GM21360 (cell line): ENCODE results near the gene CEP350.
A peak's percentile ranks its signal among the peaks of the same experiment; 100 is the strongest.
"Not testable (repeated sequence)": the region's sequence is repeated elsewhere in the genome, so short reads cannot be mapped to it uniquely, and the experiment has no call there.

Experiments used
- ATAC-seq: cut with Tn5 transposase; IDR thresholded peaks from one replicate; pipeline ENCODE4 v1.9.1; 2021; ENCODE audit warnings: mild to moderate bottlenecking, moderate library complexity; ENCODE audit not compliant: unreplicated experiment

Gene CEP350

GRCh38 chr1:179978199-179979079 is 23.8 kb downstream of the CEP350 start:
- no peak for ATAC-seq

GRCh38 chr1:179984101-179984500 is 29.5 kb downstream of the CEP350 start:
- no peak for ATAC-seq

DNA sequence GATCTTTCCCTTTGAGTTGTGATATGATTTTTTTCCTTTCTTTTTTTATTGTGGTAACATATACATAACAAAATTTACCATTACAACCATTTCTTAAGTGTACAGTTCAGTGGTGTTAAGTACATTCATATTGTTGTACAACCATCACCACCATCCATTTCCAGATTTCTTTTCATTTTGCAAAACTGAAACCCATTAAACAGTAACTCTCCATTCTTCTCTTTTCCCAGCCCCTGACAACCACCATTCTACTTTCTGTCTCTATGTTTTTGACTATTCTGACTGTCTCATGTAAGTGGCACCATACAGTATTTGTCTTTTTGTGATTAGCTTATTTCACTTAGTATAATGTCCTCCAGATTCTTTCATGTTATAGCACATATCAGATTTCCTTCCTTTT is 30.3 kb downstream of the CEP350 start:
- ATAC-seq = no peak

DNA sequence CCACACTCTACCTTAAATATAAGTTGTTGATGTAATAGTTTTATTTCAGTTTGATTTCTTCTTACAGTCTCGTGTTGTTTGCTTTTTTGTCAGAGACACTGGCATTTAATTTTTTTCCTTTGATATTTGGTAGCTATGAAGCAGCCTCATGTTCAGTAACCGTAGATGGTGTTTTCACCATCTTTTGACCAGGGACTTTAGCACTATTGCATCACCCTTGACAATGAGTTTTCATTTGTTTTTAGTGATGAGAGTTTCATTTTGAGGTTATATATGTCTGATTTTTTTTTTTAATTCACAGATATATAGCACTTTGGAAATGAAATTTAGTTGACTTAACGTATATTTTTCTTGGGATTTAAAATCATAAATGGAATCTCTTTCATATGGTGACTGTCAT is 36.2 kb downstream of the CEP350 start:
- no peak for ATAC-seq

DNA sequence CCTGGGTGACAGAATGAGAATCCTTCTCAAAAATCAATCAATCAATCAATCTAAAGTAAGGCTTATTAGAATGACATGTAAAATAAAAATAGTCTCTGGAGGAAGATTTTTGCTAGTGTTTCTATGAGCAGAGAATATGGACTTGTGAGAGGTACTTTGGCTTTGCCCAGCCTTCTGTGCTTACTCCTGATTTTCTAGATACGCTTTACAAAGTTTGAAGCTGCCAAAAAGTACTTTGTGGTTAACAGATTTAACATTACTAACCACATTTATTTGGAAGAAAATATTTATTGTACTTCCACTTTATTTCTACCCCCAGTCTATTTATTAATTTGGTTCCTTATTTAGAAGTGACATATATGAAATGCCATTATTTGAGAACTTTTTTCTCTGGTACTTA is 41.0 kb downstream of the CEP350 start:
- ATAC-seq = no peak

DNA sequence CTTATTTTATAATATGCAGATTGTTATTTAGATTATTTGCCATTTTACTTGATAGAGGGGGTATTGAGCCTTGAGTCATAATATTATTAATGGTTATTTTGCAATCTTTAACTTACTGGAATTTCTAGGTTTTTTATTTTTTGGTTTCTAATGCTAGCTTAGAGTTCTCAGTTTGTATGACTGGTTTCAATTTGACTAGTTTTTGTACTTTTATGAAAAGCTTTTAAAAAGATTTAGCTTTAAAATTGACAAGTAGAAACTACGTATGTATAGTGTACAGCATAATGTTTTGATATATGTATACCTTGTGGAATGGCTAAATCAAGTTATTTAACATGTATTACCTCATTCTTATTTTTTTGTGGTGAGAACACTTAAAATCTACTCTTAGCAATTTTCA is 41.5 kb downstream of the CEP350 start:
- no peak for ATAC-seq

DNA sequence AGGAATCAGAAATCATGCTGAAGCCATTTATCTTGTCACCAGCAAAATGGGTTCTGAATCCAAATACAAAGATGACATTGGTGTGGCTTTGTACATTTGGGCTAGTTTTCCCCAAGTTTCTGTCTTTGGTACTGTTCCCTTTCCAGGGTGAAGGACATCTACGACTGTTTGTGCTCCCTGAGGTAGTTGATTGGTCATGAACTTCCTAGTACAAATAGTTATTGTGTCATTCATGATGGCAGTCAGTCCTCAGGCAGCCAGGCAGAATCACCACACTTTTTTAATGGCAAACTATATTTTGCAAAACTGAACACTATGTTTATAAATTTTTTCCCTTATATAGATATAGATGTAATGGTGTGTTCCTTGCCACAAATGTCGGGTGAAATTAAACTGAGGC is 46.0 kb downstream of the CEP350 start:
- ATAC-seq = no peak

- no peak for ATAC-seq
Measured at GRCh38 chr1:180002437-180002836, 47.8 kb downstream of the CEP350 start.

DNA sequence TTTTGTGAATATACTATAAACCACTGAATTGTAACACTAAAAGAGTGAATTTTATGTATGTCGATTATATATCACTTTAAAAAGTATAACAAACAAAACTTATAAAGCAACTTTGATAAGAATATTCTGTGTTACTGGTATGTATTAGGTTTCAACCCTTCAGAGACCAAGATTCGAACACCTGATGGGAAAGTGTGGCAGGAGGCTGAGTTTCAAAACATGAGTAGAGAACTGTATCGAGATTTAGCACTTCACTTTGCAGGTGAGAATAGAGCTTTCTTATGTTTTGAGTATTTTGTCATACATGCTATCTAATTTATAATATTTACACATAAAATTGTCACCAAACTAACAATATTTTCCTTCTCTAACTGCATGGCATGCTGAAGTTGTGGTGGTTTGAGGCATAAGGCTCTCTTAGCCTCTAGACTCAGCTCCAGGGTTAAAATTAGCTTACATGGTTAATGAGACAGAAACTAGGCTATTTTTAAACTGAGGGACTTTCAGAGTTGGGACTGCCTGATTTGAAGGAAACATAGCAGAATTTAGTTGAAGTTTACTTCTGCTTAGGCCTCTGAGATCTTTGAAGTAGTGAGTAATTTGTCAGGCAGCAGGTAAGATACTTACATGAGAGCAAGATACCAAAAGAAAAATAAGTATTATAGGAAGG is 48.6 kb downstream of the CEP350 start:
- peak; percentile 87 for ATAC-seq

DNA sequence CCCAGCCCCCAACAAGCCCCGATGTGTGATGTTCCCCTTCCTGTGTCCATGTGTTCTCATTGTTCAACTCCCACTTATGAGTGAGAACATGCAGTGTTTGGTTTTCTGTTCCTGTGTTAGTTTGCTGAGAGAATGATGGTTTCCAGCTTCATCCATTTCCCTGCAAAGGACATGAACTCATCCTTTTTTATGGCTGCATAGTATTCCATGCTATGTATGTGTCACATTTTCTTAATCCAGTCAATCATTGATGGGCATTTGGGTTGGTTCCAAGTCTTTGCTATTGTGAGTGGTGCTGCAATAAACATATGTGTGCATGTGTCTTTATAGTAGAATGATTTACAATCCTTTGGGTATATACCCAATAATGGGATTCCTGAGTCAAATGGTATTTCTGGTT is 52.2 kb downstream of the CEP350 start:
- not testable (repeated sequence) for ATAC-seq

DNA sequence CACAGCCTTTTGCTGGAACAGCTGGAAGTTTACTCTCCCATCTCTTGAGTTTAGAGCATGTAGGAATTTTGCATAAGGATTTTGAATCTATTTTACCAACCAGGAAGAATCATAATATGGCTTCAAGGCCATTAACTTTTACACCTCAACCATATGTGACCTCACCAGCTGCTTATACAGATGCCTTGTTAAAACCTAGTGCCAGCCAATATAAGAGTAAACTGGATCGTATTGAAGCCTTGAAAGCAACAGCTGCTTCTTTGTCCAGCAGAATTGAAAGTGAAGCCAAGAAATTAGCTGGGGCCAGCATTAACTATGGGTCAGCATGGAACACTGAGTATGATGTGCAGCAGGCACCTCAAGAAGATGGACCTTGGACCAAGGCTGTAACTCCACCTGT is 65.4 kb downstream of the CEP350 start:
- ATAC-seq = no peak

DNA sequence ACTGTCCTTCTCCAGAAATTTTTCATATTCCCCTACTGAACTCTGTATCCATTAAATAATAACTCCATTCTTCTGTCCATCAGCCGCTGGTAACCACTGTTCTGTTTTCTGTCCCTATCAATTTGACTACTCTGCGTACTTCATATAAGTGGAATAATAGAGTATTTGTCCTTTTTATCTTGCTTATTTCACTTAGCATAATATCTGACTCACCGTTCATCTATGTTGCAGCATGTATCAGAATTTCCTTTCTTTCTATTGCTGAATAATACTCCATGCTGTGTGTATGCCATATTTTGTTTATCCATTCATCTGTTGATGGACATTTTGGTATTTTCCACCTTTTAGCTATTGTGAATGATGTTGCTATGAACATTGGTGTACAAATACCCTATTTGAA is 71.9 kb downstream of the CEP350 start:
- ATAC-seq = no peak

GRCh38 chr1:180027949-180028445 is 73.4 kb downstream of the CEP350 start:
- ATAC-seq = no peak

DNA sequence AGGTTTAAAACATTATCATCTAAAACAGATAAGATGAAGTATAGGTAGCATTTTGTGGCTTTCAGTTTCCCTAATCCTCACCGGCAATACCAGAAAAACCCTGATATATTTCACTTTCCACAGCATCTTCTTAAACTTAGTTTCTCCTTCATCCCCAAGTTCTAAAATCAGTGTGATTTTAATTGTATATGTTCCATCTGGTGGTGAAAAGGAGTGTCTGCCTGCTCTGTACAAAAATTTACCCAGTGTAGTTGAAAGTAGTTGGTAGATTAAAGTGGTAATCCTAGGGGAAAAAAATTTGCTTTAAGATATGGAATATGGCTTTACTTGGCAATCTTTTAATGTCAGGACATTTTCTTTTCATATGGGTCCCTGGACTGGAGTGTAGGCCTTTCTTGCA is 74.3 kb downstream of the CEP350 start:
- ATAC-seq = no peak

GRCh38 chr1:180029524-180030135 is 75.0 kb downstream of the CEP350 start:
- ATAC-seq = no peak

- no peak for ATAC-seq
Measured at GRCh38 chr1:180031664-180032063, 77.1 kb downstream of the CEP350 start.

DNA sequence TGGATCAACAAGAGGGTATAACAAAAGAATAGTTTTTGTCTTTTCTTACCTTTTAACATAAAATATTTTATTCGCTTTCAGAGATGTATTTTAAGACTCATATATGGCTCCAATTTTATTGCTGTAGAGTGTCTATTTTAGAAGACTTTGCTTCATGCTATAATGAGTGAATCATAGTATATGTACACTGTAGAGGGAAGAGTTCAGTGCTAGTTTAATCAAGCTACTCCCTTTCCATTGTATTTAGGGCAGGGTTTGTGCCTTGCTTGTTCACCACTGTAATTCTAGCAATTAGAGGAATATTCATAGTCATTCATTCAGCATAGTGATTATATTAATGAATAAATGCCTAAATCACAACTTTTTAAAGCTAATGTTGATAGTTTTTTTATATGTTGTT is 78.8 kb downstream of the CEP350 start:
- no peak for ATAC-seq

GRCh38 chr1:180040034-180040433 is 85.4 kb downstream of the CEP350 start:
- no peak for ATAC-seq

DNA sequence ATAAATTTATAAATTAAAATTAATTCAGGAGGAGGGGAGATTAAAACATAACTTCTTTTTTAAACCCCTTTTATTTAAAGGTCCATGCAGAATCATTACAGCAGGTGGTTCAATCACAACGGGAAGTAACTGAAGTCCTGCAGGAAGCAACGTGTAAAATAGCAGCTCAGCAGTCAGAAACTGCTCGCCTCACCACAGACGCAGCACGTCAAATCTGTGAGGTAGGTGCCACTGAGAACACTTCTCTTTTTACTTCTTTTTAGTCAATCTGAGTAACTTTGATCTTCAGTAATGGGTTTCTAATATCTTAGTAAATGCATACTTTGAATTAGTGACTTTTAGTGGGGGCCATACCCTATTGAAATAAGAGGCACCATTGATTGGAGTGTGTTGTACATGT is 87.0 kb downstream of the CEP350 start:
- no peak for ATAC-seq

GRCh38 chr1:180042988-180043622 is 88.5 kb downstream of the CEP350 start:
- no peak for ATAC-seq

DNA sequence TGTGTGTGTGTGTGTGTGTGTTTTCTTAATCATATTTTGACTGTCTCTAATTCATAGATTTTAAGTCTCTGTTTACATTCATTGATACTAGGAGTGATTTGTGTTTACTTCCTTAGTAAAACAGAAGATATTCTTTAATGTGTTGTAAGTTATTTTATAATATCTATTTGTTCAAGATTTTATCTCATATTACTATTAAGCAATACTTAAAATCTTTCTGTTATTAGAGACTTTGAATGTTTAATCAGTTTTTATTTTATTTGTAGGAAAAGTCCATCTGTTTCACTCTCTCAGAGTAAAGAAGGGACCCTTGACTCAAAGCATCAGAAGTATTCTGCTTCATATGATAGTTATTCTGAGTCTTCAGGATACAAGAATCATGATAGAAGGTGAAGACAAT is 89.2 kb downstream of the CEP350 start:
- ATAC-seq = no peak
